ENCODE measurements around the gene FARS2. TPM values are rescaled to one million over a fixed set of nuclear protein-coding genes. Genes with fewer than 3 reads are reported as not detected.

The FARS2 gene
- total RNA-seq, 4 donors from 2014 or later, result 16.4 to 26.1 (median 21.4) TPM

DNA sequence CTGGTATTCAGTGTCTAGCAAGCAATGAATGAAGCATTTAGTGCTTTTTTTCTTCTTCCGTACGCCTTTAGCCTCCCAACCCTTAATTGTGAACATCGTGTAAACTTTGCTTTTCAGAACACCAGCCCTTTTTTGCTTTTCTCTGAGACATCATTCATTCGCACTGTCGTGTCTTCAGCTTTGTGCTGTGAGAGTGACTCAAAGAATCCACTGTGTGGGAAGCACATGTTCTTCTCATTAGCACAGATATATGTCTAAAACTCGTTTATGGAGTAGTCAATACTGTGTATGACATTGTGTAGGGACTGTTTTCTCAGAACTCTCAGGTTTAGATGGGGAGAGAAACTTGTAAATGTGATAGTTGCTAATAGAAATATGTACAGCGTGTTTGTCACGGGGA is 279.1 kb downstream of the FARS2 start:
- Histone ChIP-seq H3K4me1 (peaks cover 0 to 15% (median 0%) of the 10 kb centered on the region in 4 donors), H3K36me3 (peaks cover 0 to 6% (median 0%) of the 10 kb centered on the region in 3 donors), H3K4me3 (no peak overlapping the region), H3K9me3 (no peaks in the 10 kb centered on the region), H3K27ac (no peak overlapping the region), H3K27me3 (no peaks in the 10 kb centered on the region)
- TF ChIP-seq, protein P1, sequence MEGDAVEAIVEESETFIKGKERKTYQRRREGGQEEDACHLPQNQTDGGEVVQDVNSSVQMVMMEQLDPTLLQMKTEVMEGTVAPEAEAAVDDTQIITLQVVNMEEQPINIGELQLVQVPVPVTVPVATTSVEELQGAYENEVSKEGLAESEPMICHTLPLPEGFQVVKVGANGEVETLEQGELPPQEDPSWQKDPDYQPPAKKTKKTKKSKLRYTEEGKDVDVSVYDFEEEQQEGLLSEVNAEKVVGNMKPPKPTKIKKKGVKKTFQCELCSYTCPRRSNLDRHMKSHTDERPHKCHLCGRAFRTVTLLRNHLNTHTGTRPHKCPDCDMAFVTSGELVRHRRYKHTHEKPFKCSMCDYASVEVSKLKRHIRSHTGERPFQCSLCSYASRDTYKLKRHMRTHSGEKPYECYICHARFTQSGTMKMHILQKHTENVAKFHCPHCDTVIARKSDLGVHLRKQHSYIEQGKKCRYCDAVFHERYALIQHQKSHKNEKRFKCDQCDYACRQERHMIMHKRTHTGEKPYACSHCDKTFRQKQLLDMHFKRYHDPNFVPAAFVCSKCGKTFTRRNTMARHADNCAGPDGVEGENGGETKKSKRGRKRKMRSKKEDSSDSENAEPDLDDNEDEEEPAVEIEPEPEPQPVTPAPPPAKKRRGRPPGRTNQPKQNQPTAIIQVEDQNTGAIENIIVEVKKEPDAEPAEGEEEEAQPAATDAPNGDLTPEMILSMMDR (IDR thresholded peaks at IDR 0.05), result no peak
- TF ChIP-seq POLR2A (IDR thresholded peaks at IDR 0.05) (no peak), EP300 (IDR thresholded peaks at IDR 0.05) (no peak)
- WGBS, 2 donors, result 53 to 56% methylated on average over 8 of the region's 8 CpGs
- DNase-seq (ENCODE audit: low spot score in 2 of 2), result no peak

- WGBS, 2 donors, result 82 to 88% methylated on average over 3 of the region's 3 CpGs
- no peak for TF ChIP-seq EP300 (IDR thresholded peaks at IDR 0.05)
- TF ChIP-seq, protein P1 (IDR thresholded peaks at IDR 0.05), result no peak
- TF ChIP-seq POLR2A (IDR thresholded peaks at IDR 0.05), result no peak
- no peak for DNase-seq (ENCODE audit: low spot score in 2 of 2)
- Histone ChIP-seq H3K36me3 (peaks cover 0 to 12% (median 0%) of the 10 kb centered on the region in 3 donors), H3K4me1 (peaks cover 0 to 15% (median 0%) of the 10 kb centered on the region in 4 donors), H3K27ac (no peak overlapping the region), H3K27me3 (no peaks in the 10 kb centered on the region), H3K9me3 (no peaks in the 10 kb centered on the region), H3K4me3 (no peak overlapping the region)
Observed at GRCh38 chr6:5541025-5541424, 279.7 kb downstream of the FARS2 start.

DNA sequence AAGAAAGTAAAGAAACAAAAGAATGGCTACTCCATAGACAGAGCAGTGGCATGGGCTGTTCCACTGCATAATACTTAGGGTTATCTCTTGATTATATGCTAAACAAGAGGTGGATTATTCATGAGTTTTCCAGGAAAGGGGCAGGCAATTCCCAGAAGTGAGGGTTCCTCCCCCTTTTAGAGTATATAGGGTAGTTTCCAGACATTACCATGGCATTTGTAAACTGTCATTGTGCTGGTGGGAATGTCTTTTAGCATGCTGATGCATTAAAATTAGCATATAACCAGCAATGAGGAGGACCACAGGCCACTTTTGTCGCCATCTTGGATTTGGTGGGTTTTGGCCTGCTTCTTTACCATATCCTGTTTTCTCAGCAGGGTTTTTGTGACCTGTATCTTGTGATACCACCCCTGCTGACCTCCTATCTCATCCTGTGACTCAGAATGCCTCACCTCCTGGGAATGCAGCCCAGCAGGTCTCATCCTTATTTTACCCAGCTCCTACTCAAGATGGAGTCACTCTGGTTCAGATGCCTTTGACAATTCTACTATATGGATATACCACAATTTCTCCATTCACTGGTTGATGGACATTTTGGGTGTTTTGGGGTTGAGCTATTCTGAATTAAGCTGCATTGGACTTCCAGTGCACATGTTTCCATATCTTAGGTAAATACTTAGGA is 280.6 kb downstream of the FARS2 start:
- TF ChIP-seq POLR2A (IDR thresholded peaks at IDR 0.05) (no peak), EP300 (IDR thresholded peaks at IDR 0.05) (no peak)
- TF ChIP-seq, protein P1 (IDR thresholded peaks at IDR 0.05), result no peak
- Histone ChIP-seq H3K27me3 (no peaks in the 10 kb centered on the region), H3K36me3 (peaks cover 0 to 20% (median 0%) of the 10 kb centered on the region in 3 donors), H3K4me3 (no peak overlapping the region), H3K9me3 (no peaks in the 10 kb centered on the region), H3K27ac (no peak overlapping the region), H3K4me1 (peaks cover 0 to 15% (median 0%) of the 10 kb centered on the region in 4 donors)
- WGBS, 2 donors, result 97 to 100% methylated on average over 1 of the region's 1 CpG
- no peak for DNase-seq (ENCODE audit: low spot score in 2 of 2)

DNA sequence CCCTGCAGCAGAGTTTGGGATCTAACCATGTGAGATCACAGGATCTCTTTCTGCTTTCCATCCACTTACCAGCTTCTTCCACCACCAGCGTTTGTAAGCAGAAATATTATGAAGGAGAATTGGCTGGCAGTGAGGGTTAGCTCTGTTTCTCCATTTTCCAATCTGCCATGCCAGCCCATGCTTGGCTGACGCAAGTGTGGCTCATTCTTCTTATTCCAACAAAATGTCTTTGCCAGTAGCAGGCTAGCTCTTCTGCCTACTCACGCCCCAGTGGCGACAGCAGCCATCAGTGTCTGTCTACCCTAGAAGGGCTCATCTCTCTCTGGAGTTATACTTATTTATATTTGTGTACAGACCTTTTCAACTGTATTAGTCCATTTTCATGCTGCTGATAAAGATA is 286.2 kb downstream of the FARS2 start:
- no peak for TF ChIP-seq EP300 (IDR thresholded peaks at IDR 0.05)
- TF ChIP-seq, protein P1 (IDR thresholded peaks at IDR 0.05), result no peak
- no peak for TF ChIP-seq POLR2A (IDR thresholded peaks at IDR 0.05)
- Histone ChIP-seq H3K4me1 (no peaks in the 10 kb centered on the region), H3K36me3 (peaks cover 0 to 43% (median 0%) of the 10 kb centered on the region in 3 donors), H3K4me3 (no peak overlapping the region), H3K27ac (no peak overlapping the region), H3K9me3 (peaks cover 0 to 23% (median 3%) of the 10 kb centered on the region in 4 donors), H3K27me3 (no peaks in the 10 kb centered on the region)
- DNase-seq (ENCODE audit: low spot score in 2 of 2), result no peak
- 93 to 97% methylated on average over 4 of the region's 4 CpGs for WGBS, 2 donors

- Histone ChIP-seq H3K9me3 (peaks cover 0 to 23% (median 3%) of the 10 kb centered on the region in 4 donors), H3K27ac (no peak overlapping the region), H3K27me3 (no peaks in the 10 kb centered on the region), H3K36me3 (peaks cover 0 to 34% (median 0%) of the 10 kb centered on the region in 3 donors), H3K4me3 (no peak overlapping the region), H3K4me1 (no peaks in the 10 kb centered on the region)
- no peak for DNase-seq (ENCODE audit: low spot score in 2 of 2)
- TF ChIP-seq POLR2A (IDR thresholded peaks at IDR 0.05), result no peak
- WGBS, 2 donors, result 49 to 51% methylated on average over 1 of the region's 1 CpG
Observed at GRCh38 chr6:5550631-5551030, 289.3 kb downstream of the FARS2 start.
